ENCODE data around the gene TXNRD2.

The TXNRD2 gene

GRCh38 chr22:19871023-19871844 is 70.4 kb downstream of the TXNRD2 start:
- Histone ChIP-seq H3K9me3 (ENCODE audit: control insufficient read depth, low read length) (no peaks in the 10 kb centered on the region), H3K36me3 (ENCODE audit: control insufficient read depth, insufficient read depth, low read length, severe bottlenecking) (no peaks in the 10 kb centered on the region), H3K4me1 (ENCODE audit: control insufficient read depth, insufficient read depth, low read length) (no peaks in the 10 kb centered on the region), H3K4me3 (ENCODE audit: low read length) (no peak overlapping the region), H3K27me3 (replicated peaks; ENCODE audit: control insufficient read depth, insufficient read depth, low read length) (no peaks in the 10 kb centered on the region), H3K9ac (ENCODE audit: low read length) (no peak overlapping the region)
- no peak for DNase-seq (ENCODE audit: low read depth)

GRCh38 chr22:19870153-19871022 is 71.2 kb downstream of the TXNRD2 start:
- DNase-seq (ENCODE audit: low read depth): no peak
- Histone ChIP-seq H3K27me3 (replicated peaks; ENCODE audit: control insufficient read depth, insufficient read depth, low read length) (no peaks in the 10 kb centered on the region), H3K36me3 (ENCODE audit: control insufficient read depth, insufficient read depth, low read length, severe bottlenecking) (no peaks in the 10 kb centered on the region), H3K9me3 (ENCODE audit: control insufficient read depth, low read length) (no peaks in the 10 kb centered on the region), H3K9ac (ENCODE audit: low read length) (no peak overlapping the region), H3K4me3 (ENCODE audit: low read length) (no peak overlapping the region), H3K4me1 (ENCODE audit: control insufficient read depth, insufficient read depth, low read length) (no peaks in the 10 kb centered on the region)

DNA sequence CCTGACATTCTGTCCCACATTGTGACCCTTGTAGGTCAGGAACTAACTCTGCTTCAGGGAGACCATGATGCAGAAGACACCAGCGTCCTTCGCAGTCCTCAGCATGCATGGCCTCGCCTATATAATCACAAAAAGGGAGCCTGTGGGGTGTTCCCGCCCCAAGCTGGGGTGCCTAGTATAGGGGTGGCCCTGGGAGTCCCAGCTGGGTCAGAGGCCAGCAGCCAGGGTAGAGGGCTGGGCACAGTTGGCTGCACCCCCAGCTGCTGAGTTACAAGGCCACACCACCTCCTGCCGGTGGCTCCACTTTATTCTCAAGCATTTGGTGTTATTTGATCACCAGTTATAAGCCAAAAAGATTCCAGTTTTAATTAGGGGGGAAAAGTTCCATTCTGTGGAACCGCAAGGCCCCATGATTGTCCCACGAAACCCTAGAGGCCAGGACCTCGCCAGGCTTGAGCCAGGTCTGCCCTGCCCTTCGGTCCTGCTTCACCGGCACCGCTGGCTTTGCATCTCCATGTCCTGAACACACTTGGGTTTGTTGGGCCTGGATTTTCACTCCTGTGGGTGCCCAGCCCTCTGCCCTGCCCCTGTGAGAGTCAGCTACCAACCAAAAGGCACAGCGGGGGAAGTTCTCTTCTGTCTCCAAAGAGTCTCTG is 72.0 kb downstream of the TXNRD2 start:
- Histone ChIP-seq H3K9me3 (ENCODE audit: control insufficient read depth, low read length) (no peaks in the 10 kb centered on the region), H3K4me3 (ENCODE audit: low read length) (no peak overlapping the region), H3K4me1 (ENCODE audit: control insufficient read depth, insufficient read depth, low read length) (no peaks in the 10 kb centered on the region), H3K9ac (ENCODE audit: low read length) (no peak overlapping the region), H3K27me3 (replicated peaks; ENCODE audit: control insufficient read depth, insufficient read depth, low read length) (no peaks in the 10 kb centered on the region), H3K36me3 (ENCODE audit: control insufficient read depth, insufficient read depth, low read length, severe bottlenecking) (no peaks in the 10 kb centered on the region)
- DNase-seq (ENCODE audit: low read depth): no peak

GRCh38 chr22:19868773-19869471 is 72.7 kb downstream of the TXNRD2 start:
- no peaks in the 10 kb centered on the region for H3K27me3 ChIP-seq (replicated peaks; ENCODE audit: control insufficient read depth, insufficient read depth, low read length)

DNA sequence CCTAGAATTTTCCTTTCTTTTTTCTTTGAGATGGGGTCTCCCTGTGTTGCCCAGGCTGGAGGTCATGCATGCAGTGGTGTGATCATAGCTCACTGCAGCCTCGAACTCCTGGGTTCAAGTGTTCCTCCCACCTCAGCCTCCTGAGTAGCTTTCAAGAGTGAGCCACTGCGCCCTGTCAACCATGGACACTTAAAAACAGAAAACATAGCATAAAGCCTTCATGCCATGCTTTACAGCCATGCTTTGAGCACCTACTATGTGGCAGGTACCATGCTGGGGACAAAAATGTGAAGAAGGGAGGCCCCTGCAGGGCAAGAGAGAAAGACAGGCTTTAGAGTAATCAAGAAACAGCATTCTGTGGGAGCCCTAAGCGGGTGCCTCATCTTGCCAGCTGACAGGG is 73.3 kb downstream of the TXNRD2 start:
- DNase-seq (ENCODE audit: low read depth): no peak
- Histone ChIP-seq H3K4me1 (ENCODE audit: control insufficient read depth, insufficient read depth, low read length) (no peaks in the 10 kb centered on the region), H3K36me3 (ENCODE audit: control insufficient read depth, insufficient read depth, low read length, severe bottlenecking) (no peaks in the 10 kb centered on the region), H3K4me3 (ENCODE audit: low read length) (no peak overlapping the region), H3K9ac (ENCODE audit: low read length) (no peak overlapping the region), H3K27me3 (replicated peaks; ENCODE audit: control insufficient read depth, insufficient read depth, low read length) (no peaks in the 10 kb centered on the region), H3K9me3 (ENCODE audit: control insufficient read depth, low read length) (no peaks in the 10 kb centered on the region)

More at GRCh38 chr22:19868773-19869471, 72.7 kb downstream of the TXNRD2 start:
- H3K36me3 ChIP-seq (ENCODE audit: control insufficient read depth, insufficient read depth, low read length, severe bottlenecking): no peaks in the 10 kb centered on the region
- no peak overlapping the region for H3K9ac ChIP-seq (ENCODE audit: low read length)
- no peak overlapping the region for H3K4me3 ChIP-seq (ENCODE audit: low read length)
- H3K9me3 ChIP-seq (ENCODE audit: control insufficient read depth, low read length): no peaks in the 10 kb centered on the region
- no peak for DNase-seq (ENCODE audit: low read depth)
- H3K4me1 ChIP-seq (ENCODE audit: control insufficient read depth, insufficient read depth, low read length): no peaks in the 10 kb centered on the region

DNA sequence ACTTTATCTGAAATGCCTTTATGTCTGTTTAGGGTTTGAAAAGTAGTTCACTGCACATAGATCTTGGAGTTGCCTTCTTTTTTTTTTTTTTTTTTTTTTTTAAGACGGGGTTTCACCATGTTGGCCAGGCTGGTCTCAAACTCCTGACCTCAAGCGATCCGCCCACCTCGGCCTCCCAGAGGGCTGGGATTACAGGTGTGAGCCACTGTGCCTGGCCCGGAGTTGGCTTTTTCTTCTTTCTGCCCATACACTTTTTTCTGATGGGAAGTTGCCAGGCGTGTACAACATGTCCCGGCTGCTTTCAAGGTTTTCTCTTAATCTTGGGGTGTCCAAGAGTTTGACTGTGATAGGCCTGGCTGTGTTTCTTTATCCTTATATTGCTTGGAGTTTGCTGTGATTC is 74.0 kb downstream of the TXNRD2 start:
- no peak for DNase-seq (ENCODE audit: low read depth)
- Histone ChIP-seq H3K27me3 (replicated peaks; ENCODE audit: control insufficient read depth, insufficient read depth, low read length) (no peaks in the 10 kb centered on the region), H3K4me1 (ENCODE audit: control insufficient read depth, insufficient read depth, low read length) (no peaks in the 10 kb centered on the region), H3K9ac (ENCODE audit: low read length) (no peak overlapping the region), H3K36me3 (ENCODE audit: control insufficient read depth, insufficient read depth, low read length, severe bottlenecking) (no peaks in the 10 kb centered on the region), H3K9me3 (ENCODE audit: control insufficient read depth, low read length) (no peaks in the 10 kb centered on the region), H3K4me3 (ENCODE audit: low read length) (no peak overlapping the region)

- Histone ChIP-seq H3K9me3 (ENCODE audit: control insufficient read depth, low read length) (no peaks in the 10 kb centered on the region), H3K27me3 (replicated peaks; ENCODE audit: control insufficient read depth, insufficient read depth, low read length) (no peaks in the 10 kb centered on the region), H3K36me3 (ENCODE audit: control insufficient read depth, insufficient read depth, low read length, severe bottlenecking) (no peaks in the 10 kb centered on the region), H3K4me1 (ENCODE audit: control insufficient read depth, insufficient read depth, low read length) (no peaks in the 10 kb centered on the region), H3K9ac (ENCODE audit: low read length) (no peak overlapping the region), H3K4me3 (ENCODE audit: low read length) (no peak overlapping the region)
- DNase-seq (ENCODE audit: low read depth): no peak
These were observed 75.0 kb downstream of the TXNRD2 start for GRCh38 chr22:19866665-19867009.

DNA sequence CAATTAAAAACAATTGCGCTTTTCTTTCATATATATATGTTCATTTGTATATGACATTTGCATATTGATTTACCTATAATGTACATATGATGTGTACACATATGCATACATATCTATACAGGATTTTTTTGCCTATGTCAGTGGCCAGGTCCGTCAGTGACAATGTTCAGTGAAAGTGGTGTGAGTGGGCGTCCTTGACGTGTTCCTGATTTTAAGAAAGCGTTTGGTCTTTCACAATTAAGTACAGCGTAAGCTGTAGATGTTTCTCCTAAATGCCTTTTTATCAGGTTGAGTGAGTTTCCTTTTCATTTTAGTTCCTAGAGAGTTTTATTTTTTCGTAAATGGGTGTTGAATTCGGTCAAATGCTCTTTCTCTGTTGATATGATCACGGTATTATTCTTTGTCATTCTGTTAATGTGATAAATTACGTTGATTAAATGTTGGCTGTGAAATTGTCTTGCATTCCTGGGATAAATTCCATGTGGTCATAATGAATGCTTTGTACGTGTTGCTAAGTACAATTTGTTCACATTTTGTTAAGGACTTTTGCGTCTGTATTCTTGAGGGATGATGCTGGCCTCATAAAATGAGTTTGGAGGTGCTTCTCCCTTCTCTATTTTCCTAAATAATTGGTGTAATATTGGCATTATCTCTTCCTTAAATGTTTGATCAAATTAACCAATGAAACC is 76.3 kb downstream of the TXNRD2 start:
- H3K9me3 ChIP-seq (ENCODE audit: control insufficient read depth, low read length): no peaks in the 10 kb centered on the region
- H3K27me3 ChIP-seq (replicated peaks; ENCODE audit: control insufficient read depth, insufficient read depth, low read length): no peaks in the 10 kb centered on the region
- H3K4me3 ChIP-seq (ENCODE audit: low read length): no peak overlapping the region
- no peaks in the 10 kb centered on the region for H3K4me1 ChIP-seq (ENCODE audit: control insufficient read depth, insufficient read depth, low read length)
- DNase-seq (ENCODE audit: low read depth): no peak
- no peak overlapping the region for H3K9ac ChIP-seq (ENCODE audit: low read length)
- no peaks in the 10 kb centered on the region for H3K36me3 ChIP-seq (ENCODE audit: control insufficient read depth, insufficient read depth, low read length, severe bottlenecking)

- no peaks in the 10 kb centered on the region for H3K9me3 ChIP-seq (ENCODE audit: control insufficient read depth, low read length)
- H3K4me3 ChIP-seq (ENCODE audit: low read length): no peak overlapping the region
- H3K27me3 ChIP-seq (replicated peaks; ENCODE audit: control insufficient read depth, insufficient read depth, low read length): no peaks in the 10 kb centered on the region
- H3K9ac ChIP-seq (ENCODE audit: low read length): no peak overlapping the region
- DNase-seq (ENCODE audit: low read depth): peak; percentile 11
- no peaks in the 10 kb centered on the region for H3K4me1 ChIP-seq (ENCODE audit: control insufficient read depth, insufficient read depth, low read length)
- H3K36me3 ChIP-seq (ENCODE audit: control insufficient read depth, insufficient read depth, low read length, severe bottlenecking): no peaks in the 10 kb centered on the region
These were observed 77.0 kb downstream of the TXNRD2 start for GRCh38 chr22:19864538-19865106.

GRCh38 chr22:19863571-19863970 is 78.0 kb downstream of the TXNRD2 start:
- Histone ChIP-seq H3K9ac (ENCODE audit: low read length) (no peak overlapping the region), H3K27me3 (replicated peaks; ENCODE audit: control insufficient read depth, insufficient read depth, low read length) (no peaks in the 10 kb centered on the region), H3K36me3 (ENCODE audit: control insufficient read depth, insufficient read depth, low read length, severe bottlenecking) (no peaks in the 10 kb centered on the region), H3K4me3 (ENCODE audit: low read length) (no peak overlapping the region), H3K4me1 (ENCODE audit: control insufficient read depth, insufficient read depth, low read length) (no peaks in the 10 kb centered on the region), H3K9me3 (ENCODE audit: control insufficient read depth, low read length) (no peaks in the 10 kb centered on the region)
- no peak for DNase-seq (ENCODE audit: low read depth)

Measured in adipocyte (in vitro differentiated cells).